ENCODE data around the gene AFF2.

AFF2 gene

DNA sequence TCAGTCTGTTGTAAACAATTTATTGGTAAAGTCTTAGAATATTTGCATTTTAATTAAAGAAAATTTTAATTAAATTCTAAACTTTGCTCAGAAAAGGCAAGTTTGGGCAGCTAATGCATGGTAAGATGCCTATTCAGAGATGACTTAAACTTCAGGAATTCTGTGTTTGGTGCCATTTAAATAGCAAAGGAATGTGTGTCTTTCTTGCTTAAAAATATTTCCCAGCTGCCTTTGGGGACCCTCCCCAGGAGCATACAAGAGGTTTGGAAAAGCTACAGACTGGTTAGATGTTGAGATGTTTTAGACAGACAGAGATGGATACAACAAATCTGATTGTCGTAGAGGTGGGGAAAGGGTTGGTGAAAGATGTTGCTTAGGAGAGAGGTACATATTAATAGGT is 36.5 kb downstream of the AFF2 start:
- no peak for DNase-seq (ENCODE audit: low read depth)

DNA sequence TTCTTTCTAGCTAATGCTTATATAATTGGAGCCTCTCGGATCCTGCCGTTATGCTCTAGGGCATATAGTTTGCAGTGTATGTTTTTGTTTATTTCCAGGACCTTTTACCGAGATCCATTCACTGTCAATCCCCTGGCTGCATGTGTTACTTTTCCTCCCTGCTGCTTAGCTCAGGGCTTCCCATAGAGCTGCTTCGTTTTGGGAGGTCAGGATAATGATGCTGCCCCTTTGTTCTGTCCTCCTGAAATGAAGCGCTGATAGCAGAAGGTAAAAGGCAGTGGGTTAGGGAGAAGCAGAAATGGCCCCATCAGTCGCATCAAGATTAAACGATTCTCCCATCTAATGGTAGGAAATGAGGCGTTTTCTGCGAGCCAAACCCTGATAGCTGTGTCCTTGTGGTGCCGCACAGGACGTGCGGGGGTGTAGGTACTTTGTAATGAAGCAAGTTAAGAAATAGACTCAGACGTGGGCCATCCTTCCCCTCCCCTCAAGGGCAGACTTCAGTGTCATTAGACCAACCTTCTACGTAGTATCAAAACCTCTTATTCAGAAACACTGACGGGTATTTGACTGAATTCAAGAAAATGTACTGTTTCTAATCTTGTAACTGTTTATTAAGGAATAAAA is 37.3 kb downstream of the AFF2 start:
- DNase-seq (ENCODE audit: low read depth): no peak

DNA sequence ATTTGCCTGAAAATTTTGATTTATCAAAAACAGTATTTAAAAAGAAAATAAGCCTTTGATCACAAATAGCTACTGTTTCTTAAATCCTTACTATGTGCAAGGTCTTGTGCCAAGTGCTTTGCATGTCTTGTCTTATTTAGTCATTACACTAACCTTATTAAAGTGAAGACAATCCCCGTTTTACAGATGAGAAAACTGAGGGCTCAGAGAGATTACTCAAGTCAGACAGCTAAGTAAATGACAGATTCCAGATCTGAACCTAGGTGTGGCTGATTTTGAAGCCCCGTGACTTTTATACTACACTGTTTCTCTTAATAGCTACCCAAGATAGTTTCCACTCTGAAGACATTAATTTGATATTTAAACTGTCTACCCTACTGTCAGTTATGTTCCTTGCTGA is 38.2 kb downstream of the AFF2 start:
- DNase-seq (ENCODE audit: low read depth): no peak

GRCh38 chrX:148540114-148540513 is 39.7 kb downstream of the AFF2 start:
- no peak for DNase-seq (ENCODE audit: low read depth)

GRCh38 chrX:148540671-148541583 is 40.5 kb downstream of the AFF2 start:
- DNase-seq (ENCODE audit: low read depth): no peak

- no peak for DNase-seq (ENCODE audit: low read depth)
Measured at GRCh38 chrX:148541584-148541940, 41.1 kb downstream of the AFF2 start.

GRCh38 chrX:148542481-148543255 is 42.3 kb downstream of the AFF2 start:
- no peak for DNase-seq (ENCODE audit: low read depth)

- DNase-seq (ENCODE audit: low read depth): no peak
Measured at GRCh38 chrX:148552775-148553174, 52.4 kb downstream of the AFF2 start.

DNA sequence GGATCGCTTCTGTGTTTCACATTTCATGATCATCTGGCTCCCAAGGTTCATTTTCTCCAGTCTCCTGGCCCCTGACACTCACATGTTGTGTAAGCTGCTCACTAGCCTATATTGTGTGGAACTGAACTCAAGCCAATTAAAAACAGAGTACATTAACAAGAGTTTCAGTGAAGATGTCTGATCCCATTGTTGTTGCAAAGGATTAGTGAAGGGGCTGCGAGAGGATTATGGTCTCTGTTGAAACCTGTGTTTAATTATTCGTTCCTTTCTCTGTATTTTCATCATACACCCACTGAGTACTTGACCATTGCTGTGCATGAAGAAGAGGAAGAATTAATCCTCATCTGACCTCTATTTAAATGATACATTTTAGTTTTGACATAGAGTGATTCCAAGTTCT is 54.7 kb downstream of the AFF2 start:
- DNase-seq (ENCODE audit: low read depth): no peak

DNA sequence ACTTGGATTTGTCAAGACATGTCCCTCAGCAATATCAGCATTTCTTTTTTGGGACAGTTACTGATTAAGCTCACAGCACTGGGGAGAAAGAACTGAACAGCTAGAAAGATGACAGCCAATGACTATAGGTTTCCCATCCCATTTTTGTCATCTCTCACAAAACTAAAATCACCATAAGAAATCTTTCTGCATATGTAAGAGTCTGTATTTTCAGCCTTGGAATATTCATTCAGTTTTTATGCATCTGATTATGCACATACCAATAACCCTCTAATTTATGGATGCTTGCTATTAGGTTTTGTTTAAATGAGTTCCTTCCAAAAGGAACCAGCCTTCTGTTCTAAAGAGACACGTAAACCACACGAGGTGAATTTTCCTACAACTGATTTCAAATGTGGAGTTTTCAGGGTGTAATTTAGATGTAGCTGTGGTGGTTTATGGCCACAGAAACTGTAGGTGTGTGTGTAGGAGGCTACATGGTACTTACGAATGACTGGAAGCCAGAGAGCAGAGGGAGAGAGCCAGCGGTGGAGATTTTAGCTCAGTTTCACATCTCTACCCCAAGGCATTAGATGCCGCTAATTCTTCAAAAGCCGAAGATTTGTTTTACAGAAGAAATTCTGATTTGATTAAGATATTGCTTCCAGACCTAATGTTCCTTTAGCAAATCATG is 55.3 kb downstream of the AFF2 start:
- DNase-seq (ENCODE audit: low read depth): no peak

DNA sequence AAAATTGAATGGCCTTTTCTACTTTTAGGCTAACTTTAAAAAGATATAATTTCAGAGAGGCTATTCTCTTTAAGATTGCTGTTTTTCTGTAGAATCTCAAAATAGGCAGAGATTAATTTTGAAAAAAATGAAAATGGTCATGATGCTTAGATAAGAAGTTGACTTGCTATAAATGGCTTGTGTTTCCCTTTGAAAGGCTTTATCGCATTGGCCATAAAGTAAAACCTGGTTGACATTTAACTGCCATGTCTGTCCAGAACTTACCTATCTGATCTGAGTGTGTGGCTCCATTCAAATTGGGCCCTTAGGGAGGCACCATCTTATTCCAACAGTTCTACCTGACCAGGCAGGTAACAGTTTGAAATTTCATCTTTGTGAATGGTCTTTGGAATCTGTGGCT is 56.1 kb downstream of the AFF2 start:
- no peak for DNase-seq (ENCODE audit: low read depth)

DNA sequence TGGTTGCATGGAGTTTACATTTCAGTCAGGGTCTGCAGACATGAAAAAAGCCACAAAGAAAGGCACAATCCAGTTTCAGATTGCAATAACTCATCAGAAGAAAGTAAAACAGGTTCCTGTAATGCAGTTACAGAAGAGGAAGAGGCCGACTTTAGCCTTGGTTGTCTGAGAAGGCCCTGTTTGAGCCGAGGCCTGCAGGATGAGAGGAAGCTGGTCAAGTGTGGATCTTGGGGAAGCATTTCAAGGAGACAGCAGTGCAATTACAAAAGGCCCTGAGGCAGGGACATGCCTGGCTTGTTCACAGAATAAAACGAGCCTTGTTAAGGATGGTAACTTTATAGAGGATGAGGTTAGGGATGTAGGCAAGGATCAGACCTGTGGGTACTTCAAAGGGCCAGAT is 62.4 kb downstream of the AFF2 start:
- no peak for DNase-seq (ENCODE audit: low read depth)

GRCh38 chrX:148567229-148567628 is 66.8 kb downstream of the AFF2 start:
- no peak for DNase-seq (ENCODE audit: low read depth)

GRCh38 chrX:148567779-148568178 is 67.4 kb downstream of the AFF2 start:
- DNase-seq (ENCODE audit: low read depth): no peak

DNA sequence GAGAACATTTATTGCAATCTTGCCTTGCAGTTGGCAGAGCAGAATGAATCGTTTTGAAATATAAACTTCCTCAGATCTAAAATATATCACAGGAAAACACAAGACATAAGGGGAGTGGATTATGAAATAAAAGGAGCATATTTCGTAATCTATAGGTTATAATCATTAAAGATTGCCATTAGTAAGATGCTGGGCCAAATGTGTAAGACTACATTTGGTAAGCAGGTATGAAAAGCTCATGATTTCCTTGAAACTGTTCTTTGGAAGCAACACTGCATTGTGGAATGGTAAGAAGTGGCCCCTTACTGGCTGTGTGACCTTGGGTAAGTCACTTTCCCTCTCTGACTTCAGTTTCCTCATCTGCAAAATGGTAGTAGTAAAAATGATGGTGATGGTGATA is 68.3 kb downstream of the AFF2 start:
- no peak for DNase-seq (ENCODE audit: low read depth)

DNA sequence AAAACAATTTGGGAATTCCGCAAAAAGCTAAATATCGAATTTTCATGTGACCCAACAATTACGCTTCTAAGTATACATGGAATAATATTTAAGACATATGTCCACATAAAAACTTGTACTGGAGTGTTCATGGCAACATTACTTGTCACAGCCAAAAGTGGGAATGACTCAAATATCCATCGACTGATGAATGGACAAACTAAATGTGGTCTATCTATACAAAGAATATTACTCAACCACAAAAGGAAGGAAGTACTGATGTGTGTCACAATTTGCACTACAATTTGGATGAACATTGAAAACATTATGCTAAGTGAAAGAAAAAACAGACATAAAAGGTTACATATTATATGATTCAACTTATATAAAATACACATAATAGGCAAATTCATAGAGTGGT is 71.9 kb downstream of the AFF2 start:
- DNase-seq (ENCODE audit: low read depth): no peak

- no peak for DNase-seq (ENCODE audit: low read depth)
Measured at GRCh38 chrX:148573119-148573518, 72.7 kb downstream of the AFF2 start.

- no peak for DNase-seq (ENCODE audit: low read depth)
Measured at GRCh38 chrX:148574237-148574973, 74.0 kb downstream of the AFF2 start.

GRCh38 chrX:148576396-148576795 is 76.0 kb downstream of the AFF2 start:
- no peak for DNase-seq (ENCODE audit: low read depth)

GRCh38 chrX:148577741-148578140 is 77.3 kb downstream of the AFF2 start:
- no peak for DNase-seq (ENCODE audit: low read depth)

GRCh38 chrX:148580016-148580415 is 79.6 kb downstream of the AFF2 start:
- no peak for DNase-seq (ENCODE audit: low read depth)

- DNase-seq (ENCODE audit: low read depth): no peak
Measured at GRCh38 chrX:148582353-148582752, 81.9 kb downstream of the AFF2 start.
